Stomach (tissue), 9 donors: Measurements from ENCODE around the gene FRMPD1. TPM values are rescaled to one million over a fixed set of nuclear protein-coding genes. Genes with fewer than 3 reads are reported as not detected.

Experiments
- DNase-seq, 2 donors: peaks; one replicate each; pipeline versions ENCODE4 v3.0.0 to v3.0.0-alpha.2; 2013 to 2019
- H3K27ac ChIP-seq, 5 donors: fragments of 200-600 bp in 4 of 5; sonication (generic) in 4 of 5; one replicate each; pipeline ENCODE4 v1.5.1; 2013 to 2019; ENCODE audit warnings: mild to moderate bottlenecking in 1 of 5, moderate library complexity in 1 of 5
- H3K27me3 ChIP-seq, 3 donors: fragments of 200-600 bp; sonication (generic); one replicate each; pipeline ENCODE4 v1.5.1; 2017 to 2019; ENCODE audit warnings: mixed run types in 1 of 3
- H3K36me3 ChIP-seq, 4 donors: fragments of 200-600 bp; sonication (generic); 1 replicate in 3 of 4; 2 replicates in 1 of 4; pipeline ENCODE4 v1.5.1; 2016 to 2019
- H3K4me1 ChIP-seq, 4 donors: fragments of 200-600 bp; sonication (generic); one replicate each; pipeline ENCODE4 v1.5.1; 2016 to 2019
- H3K4me3 ChIP-seq, 4 donors: fragments of 200-600 bp; sonication (generic) in 3 of 4; one replicate each; pipeline ENCODE4 v1.5.1; 2016 to 2019; ENCODE audit warnings: mild to moderate bottlenecking in 1 of 4
- H3K9me3 ChIP-seq, 4 donors: fragments of 200-600 bp; sonication (generic); one replicate each; pipeline ENCODE4 v1.5.1; 2016 to 2019
- CTCF ChIP-seq, 7 experiments: fragments of 450-650 bp in 4 of 7; fragments of 200-600 bp in 3 of 7; sonication (generic) in 3 of 7; IDR thresholded peaks; one replicate each; pipeline ENCODE4 v1.5.1; 2016 to 2019; ENCODE audit warnings: antibody characterized with exemption in 7 of 7, control low read depth in 2 of 7, mild to moderate bottlenecking in 1 of 7
- EP300 ChIP-seq: sonication (generic); formaldehyde crosslinking; IDR thresholded peaks from one replicate; pipeline ENCODE4 v1.6.1; 2017; ENCODE audit warnings: antibody characterized with exemption
- POLR2A ChIP-seq, 4 donors: fragments of 450-650 bp; IDR thresholded peaks; one replicate each; pipeline ENCODE4 v1.6.1; 2016; ENCODE audit warnings: antibody characterized with exemption in 4 of 4, control low read depth in 2 of 4, mild to moderate bottlenecking in 1 of 4, moderate library complexity in 1 of 4
- POLR2AphosphoS5 ChIP-seq, 3 donors: sonication (generic); formaldehyde crosslinking; IDR thresholded peaks; one replicate each; pipeline ENCODE4 v1.6.1; 2016; ENCODE audit warnings: antibody characterized with exemption in 3 of 3
- WGBS, 5 donors: extraction: QIAGEN DNeasy Blood & Tissue Kit in 3 of 5; methylation state at CpG; one replicate each; pipeline versions ENCODE4 v1.1.5 to v1.1.7; 2013 to 2018; 5-methylcytosine and 5-hydroxymethylcytosine counted together
- intact Hi-C: fragments of 100-400 bp; cut with DNase I; formaldehyde crosslinking; loops from one replicate; pipeline ENCODE4 v1.15.1; 2023; ENCODE audit warnings: low total_unique reads
- polyA plus RNA-seq, 3 donors: library from polyadenylated mRNA; stranded (reverse); fragments of 200-250 nt; gene quantifications; one replicate each; pipeline ENCODE4 v1.2.3, GENCODE V29; 2013
- total RNA-seq, 5 donors: library from RNA; depleted of rRNA; stranded (reverse); fragments of >200 nt; gene quantifications; one replicate each; pipeline versions ENCODE4 v1.1.0 to v1.2.3, GENCODE V29; 2014 to 2016
- donor health status: healthy with polysubstance abuse.
- donor health status: Bipolar disorder and iron deficiency.
- donor health status: healthy.

Gene FRMPD1
- total and polyA plus RNA-seq, 8 donors = under 0.01 to 0.18 (median 0.10) TPM; not detected in 4

GRCh38 chr9:37617832-37618231 is 32.9 kb upstream of the FRMPD1 start:
- H3K9me3 ChIP-seq = no peaks in the 10 kb centered on the region
- TF ChIP-seq CTCF (IDR thresholded peaks at IDR 0.05) (no peak), EP300 (no peak), POLR2A (IDR thresholded peaks at IDR 0.05) (no peak), POLR2AphosphoS5 (IDR thresholded peaks at IDR 0.05) (no peak)
- intact Hi-C loops = no loop called here
- no peak overlapping the region for H3K4me3 ChIP-seq
- no peak overlapping the region for H3K27ac ChIP-seq
- 40 to 56% (median 54%) methylated on average over 4 of the region's 4 CpGs for WGBS, 5 donors
- DNase-seq = no peak
- H3K27me3 ChIP-seq = peaks cover 0 to 11% (median 0%) of the 10 kb centered on the region in 3 donors
- no peaks in the 10 kb centered on the region for H3K36me3 ChIP-seq
- H3K4me1 ChIP-seq = no peaks in the 10 kb centered on the region

GRCh38 chr9:37618817-37619216 is 31.9 kb upstream of the FRMPD1 start:
- TF ChIP-seq CTCF (IDR thresholded peaks at IDR 0.05) (no peak), POLR2A (IDR thresholded peaks at IDR 0.05) (no peak), POLR2AphosphoS5 (IDR thresholded peaks at IDR 0.05) (no peak), EP300 (no peak)
- intact Hi-C loops = no loop called here
- 83 to 88% (median 87%) methylated on average over 4 of the region's 4 CpGs for WGBS, 5 donors
- Histone ChIP-seq H3K9me3 (no peaks in the 10 kb centered on the region), H3K4me3 (no peak overlapping the region), H3K27ac (no peak overlapping the region), H3K36me3 (no peaks in the 10 kb centered on the region), H3K27me3 (peaks cover 0 to 11% (median 0%) of the 10 kb centered on the region in 3 donors), H3K4me1 (no peaks in the 10 kb centered on the region)
- no peak for DNase-seq

GRCh38 chr9:37619806-37620205 is 30.9 kb upstream of the FRMPD1 start:
- TF ChIP-seq POLR2AphosphoS5 (IDR thresholded peaks at IDR 0.05) (no peak), CTCF (IDR thresholded peaks at IDR 0.05) (no peak), POLR2A (IDR thresholded peaks at IDR 0.05) (no peak), EP300 (no peak)
- no peak for DNase-seq
- Histone ChIP-seq H3K27me3 (peaks cover 0 to 11% (median 0%) of the 10 kb centered on the region in 3 donors), H3K27ac (no peak overlapping the region), H3K4me3 (no peak overlapping the region), H3K9me3 (no peaks in the 10 kb centered on the region), H3K36me3 (no peaks in the 10 kb centered on the region), H3K4me1 (no peaks in the 10 kb centered on the region)
- intact Hi-C loops = no loop called here
- 83 to 90% (median 86%) methylated on average over 3 of the region's 3 CpGs for WGBS, 5 donors

- H3K4me1 ChIP-seq = no peaks in the 10 kb centered on the region
- no peaks in the 10 kb centered on the region for H3K36me3 ChIP-seq
- H3K4me3 ChIP-seq = no peak overlapping the region
- 75 to 89% (median 83%) methylated on average over 1 of the region's 1 CpG for WGBS, 5 donors
- H3K27me3 ChIP-seq = peaks cover 0 to 12% (median 0%) of the 10 kb centered on the region in 3 donors
- no peak for DNase-seq
- TF ChIP-seq POLR2AphosphoS5 (IDR thresholded peaks at IDR 0.05) (no peak), CTCF (IDR thresholded peaks at IDR 0.05) (no peak), EP300 (no peak), POLR2A (IDR thresholded peaks at IDR 0.05) (no peak)
- intact Hi-C loops = no loop called here
- H3K27ac ChIP-seq = no peak overlapping the region
- H3K9me3 ChIP-seq = no peaks in the 10 kb centered on the region
Observed at GRCh38 chr9:37620396-37620795, 30.4 kb upstream of the FRMPD1 start.
